ENCODE measurements around the gene TYROBP. TPM values are rescaled to one million over a fixed set of nuclear protein-coding genes. Genes with fewer than 3 reads are reported as not detected.

Gene TYROBP
- total RNA-seq, 1 experiment from 2014 or later, result not detected

GRCh38 chr19:35874392-35874930 lies 33.6 kb downstream of the TYROBP start:
- Histone ChIP-seq H3K18ac (ENCODE audit: insufficient read length, low read depth, low read length) (no peak overlapping the region), H4K91ac (ENCODE audit: insufficient read length, low read depth, low read length) (no peak overlapping the region), H3K4me2 (ENCODE audit: insufficient read depth, insufficient read length, low read length) (no peak overlapping the region), H2BK5ac (ENCODE audit: insufficient read length, low read length) (no peak overlapping the region), H4K20me1 (ENCODE audit: control insufficient read depth, insufficient read depth, insufficient read length) (no peaks in the 10 kb centered on the region), H3K79me2 (ENCODE audit: insufficient read depth, low read length) (no peaks in the 10 kb centered on the region), H2AK5ac (ENCODE audit: insufficient read length, low read length) (no peak overlapping the region), H3K79me1 (ENCODE audit: insufficient read depth, low read depth, low read length, poor library complexity, severe bottlenecking) (no peaks in the 10 kb centered on the region), H2BK15ac (ENCODE audit: low read depth, low read length) (no peak overlapping the region), H2BK120ac (ENCODE audit: low read depth, low read length, poor library complexity, severe bottlenecking) (no peak overlapping the region), H3K4me1 (ENCODE audit: insufficient read depth, low read length) (peaks cover 3% of the 10 kb centered on the region; the same call in 1 of the 2 replicates), H2BK20ac (ENCODE audit: low read depth, low read length, poor library complexity, severe bottlenecking) (no peak overlapping the region), H3K23me2 (ENCODE audit: insufficient read length, low read depth, low read length, poor library complexity, severe bottlenecking) (peaks cover under 1% of the 10 kb centered on the region), H3K23ac (ENCODE audit: insufficient read length, low read depth, low read length) (no peak overlapping the region), H3K56ac (ENCODE audit: insufficient read length, low read depth, low read length) (no peak overlapping the region), H4K8ac (replicated peaks; ENCODE audit: insufficient read length, low read depth, low read length) (no peak overlapping the region), H3K9me3 (ENCODE audit: control insufficient read depth, low read depth, low read length) (no peaks in the 10 kb centered on the region), H3K4ac (ENCODE audit: low read depth, low read length) (no peak overlapping the region), H3K27ac (ENCODE audit: insufficient read length, low read depth, low read length) (no peak overlapping the region), H2AFZ (ENCODE audit: low read length) (no peak overlapping the region), H4K5ac (ENCODE audit: insufficient read length, low read depth, low read length) (no peak overlapping the region), H3K27me3 (ENCODE audit: insufficient read depth, low read length) (no peaks in the 10 kb centered on the region), H2BK12ac (ENCODE audit: insufficient read length, low read depth, low read length) (no peak overlapping the region), H3K9ac (ENCODE audit: extremely low read depth, insufficient read length, low read length) (no peak overlapping the region), H3K14ac (ENCODE audit: insufficient read depth, low read length) (no peak overlapping the region), H3T11ph (ENCODE audit: low read length) (no peak overlapping the region)
- H3K27me3 Mint-ChIP-seq (ENCODE audit: low read depth), result peaks cover 10% of the 10 kb centered on the region
- no peak for DNase-seq
- WGBS (ENCODE audit: extremely low coverage, insufficient read length, low lambda C conversion rate), result no CpG with 5 or more reads among the region's 32 CpGs
- no peak overlapping the region for H3K4me3 Mint-ChIP-seq
- peaks cover 4 to 10% (median 5%) of the 10 kb centered on the region in 3 experiments; a peak in 6 of 7 replicates for H3K36me3 Mint-ChIP-seq (ENCODE audit: insufficient read depth in 1 of 3, low read depth in 3 of 3)
- H3K27ac Mint-ChIP-seq, result peak overlapping the region in 1 of 3 experiments; percentile 27; a peak in 1 of 7 replicates
- no peaks in the 10 kb centered on the region; a peak in 2 of 5 replicates for H3K9me3 Mint-ChIP-seq
- peaks cover 7 to 34% of the 10 kb centered on the region in 2 experiments for H3K4me1 Mint-ChIP-seq
- TF ChIP-seq CTCF (conservative IDR thresholded peaks at IDR 0.05), result no peak
